NCI-H345 treated with DMSO at 0.1 percent for 48 hours (cell line): ENCODE results near the gene SNX32.

Experiments used
- DNase-seq: peaks from one replicate; lab custom pipeline; 2025; ENCODE audit not compliant: unreplicated experiment; lab: John Stamatoyannopoulos, UW

Gene SNX32

DNA sequence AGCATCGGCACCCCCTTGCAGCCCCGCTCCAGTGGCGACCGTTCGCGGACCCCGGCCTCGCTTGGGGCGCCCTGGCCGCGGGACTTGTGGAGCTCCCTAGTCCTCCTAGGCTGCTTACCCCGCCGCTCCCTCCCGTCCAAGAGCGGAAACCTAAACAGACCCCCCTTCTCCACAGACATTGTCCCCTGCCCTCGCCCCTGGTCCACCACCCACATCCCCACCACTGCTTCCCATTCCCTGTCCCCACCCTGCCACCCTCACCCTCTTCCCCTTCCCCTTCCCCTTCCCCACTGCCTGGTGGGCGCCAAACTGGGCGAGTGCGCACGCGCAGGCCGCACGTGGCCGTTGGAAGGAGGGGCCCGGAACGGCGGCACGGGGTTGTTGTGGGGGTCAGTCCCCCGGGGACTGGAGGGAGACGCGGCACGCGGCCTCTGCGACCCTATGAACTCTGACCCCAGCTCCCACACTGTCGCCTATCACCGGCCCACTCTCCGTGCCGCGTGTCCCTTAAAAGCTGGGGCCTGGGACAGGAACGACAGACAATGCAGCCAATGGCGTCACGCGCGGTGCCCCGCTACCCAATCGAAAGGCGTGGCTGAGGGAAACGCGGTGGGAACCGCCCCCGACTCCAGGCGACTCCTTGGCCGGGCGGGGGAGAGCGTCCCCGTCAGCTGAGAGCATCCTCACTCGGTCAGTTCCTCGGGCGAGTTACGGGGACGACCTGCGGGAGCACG, at the start of gene SNX32:
Gene SNX32, plus strand, starts transcription at position 667 of the 734 bp plus-strand sequence. CDS start 103 bp downstream, outside the sequence.
- peak; percentile 85 for DNase-seq

DNA sequence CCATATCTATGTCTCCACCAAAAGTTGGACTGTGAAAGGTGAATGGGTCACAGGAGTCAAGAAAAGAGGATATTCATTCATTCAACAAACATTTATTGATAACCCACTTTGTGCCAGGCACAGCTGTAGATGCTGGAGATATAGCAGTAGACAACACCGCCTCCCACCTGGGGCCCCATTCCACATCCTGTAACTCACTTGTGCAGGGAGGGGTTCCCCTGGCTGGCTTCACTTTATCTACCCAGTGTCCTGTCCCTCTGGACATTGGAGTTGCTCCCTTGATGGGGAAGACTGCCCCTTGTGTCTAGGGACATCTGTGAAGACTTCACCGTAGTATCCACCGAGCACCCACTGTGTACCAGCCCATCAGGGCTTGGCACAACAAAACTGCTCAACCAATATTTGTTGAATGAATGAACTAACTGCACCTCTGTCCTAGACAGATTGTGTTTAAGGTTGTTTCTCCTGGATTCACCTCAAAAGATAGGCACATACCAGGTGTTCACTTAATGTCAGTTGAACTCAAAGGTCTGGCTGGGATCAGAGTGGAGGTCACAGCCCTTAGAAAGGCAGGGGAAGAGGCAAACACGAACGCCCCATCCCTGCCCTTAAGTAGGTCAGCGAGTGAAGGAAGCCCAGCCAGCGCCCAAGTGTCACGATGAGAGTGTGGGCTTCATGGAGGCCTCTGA, 48.3 kb upstream of the SNX32 start:
- no peak for DNase-seq

DNA sequence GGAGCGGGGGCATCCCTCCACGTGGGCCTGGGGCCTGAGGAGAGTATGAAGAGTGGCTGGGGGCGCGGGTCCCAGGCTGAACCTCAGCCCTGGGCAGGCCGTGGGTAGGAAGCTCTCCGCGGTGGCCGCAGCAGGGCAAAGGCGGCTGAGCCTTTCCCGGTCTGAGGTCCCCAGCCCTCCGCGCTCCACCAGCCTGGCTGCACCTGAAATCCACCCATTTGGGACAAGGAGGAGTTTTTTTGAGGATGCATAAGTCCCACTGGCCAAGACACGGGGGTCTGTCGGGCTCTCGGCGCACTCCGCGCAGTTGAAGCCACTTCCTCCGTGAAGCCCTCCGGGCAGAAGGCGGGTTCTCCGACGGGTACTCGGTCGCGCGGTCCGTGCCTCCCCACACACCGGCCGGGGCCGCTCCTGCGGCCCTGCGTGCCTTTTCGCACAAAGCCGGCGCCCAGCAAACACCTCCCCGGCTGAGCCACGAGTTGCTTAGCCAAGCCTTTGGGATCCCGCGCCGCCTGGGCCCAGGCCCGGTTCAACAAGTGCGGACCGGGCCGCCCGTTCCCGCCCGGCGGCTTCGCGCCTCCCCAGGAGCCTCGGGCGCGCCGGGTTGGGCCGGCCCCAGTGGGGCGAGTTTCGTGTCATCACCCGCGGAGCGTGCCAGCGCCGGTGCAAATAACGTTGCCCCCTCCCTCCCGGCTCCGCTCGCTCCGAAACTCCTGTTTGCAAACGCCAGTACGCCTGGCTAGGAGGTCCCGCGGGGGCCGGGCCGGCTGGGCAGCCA, 47.6 kb upstream of the SNX32 start:
- DNase-seq: no peak

DNA sequence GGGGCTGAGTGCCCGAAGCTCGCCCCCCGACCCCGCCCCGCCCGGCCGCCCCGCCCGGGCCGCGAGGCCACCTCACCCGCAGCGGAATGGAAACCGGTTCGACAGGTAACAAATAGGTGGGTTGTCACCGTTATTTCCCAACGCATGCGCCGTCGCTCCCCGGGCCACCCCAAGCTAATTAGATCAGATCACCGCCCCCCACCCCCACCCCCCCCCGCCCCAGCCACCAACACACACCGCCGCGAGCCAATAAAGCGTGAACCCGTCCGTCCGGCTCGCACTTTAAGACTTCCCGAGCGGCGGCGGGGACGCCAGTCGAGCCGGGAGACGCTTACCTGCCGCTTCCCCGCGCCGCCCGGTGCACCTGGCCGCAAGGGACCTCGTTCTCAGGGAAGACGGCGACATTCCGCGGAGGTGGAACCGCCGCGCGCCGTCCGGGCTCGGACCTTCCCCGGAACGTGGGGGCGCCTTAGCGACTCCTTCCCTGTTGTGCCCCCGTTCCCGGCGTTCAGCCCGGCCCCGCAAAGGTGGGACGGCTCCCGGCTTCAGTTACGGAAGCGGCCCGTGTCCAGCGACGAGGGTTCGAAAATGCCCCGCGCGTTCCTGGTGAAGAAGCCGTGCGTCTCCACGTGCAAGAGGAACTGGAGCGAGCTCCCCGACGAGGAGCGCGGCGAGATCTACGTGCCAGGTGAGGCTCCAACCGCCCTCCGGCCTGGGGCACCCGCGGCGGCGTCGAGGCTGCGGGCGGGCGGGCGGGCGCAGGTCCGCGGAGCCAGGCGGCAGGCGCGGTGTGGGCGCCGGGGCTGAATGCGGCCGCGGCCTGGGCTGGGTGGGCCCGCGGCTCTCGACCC, 46.8 kb upstream of the SNX32 start, which contains the start of gene OVOL1:
Gene OVOL1, plus strand, starts transcription at position 278 of the 851 bp plus-strand sequence. Its CDS starts 311 bp downstream, at position 589.
- peak; percentile 55 for DNase-seq

DNA sequence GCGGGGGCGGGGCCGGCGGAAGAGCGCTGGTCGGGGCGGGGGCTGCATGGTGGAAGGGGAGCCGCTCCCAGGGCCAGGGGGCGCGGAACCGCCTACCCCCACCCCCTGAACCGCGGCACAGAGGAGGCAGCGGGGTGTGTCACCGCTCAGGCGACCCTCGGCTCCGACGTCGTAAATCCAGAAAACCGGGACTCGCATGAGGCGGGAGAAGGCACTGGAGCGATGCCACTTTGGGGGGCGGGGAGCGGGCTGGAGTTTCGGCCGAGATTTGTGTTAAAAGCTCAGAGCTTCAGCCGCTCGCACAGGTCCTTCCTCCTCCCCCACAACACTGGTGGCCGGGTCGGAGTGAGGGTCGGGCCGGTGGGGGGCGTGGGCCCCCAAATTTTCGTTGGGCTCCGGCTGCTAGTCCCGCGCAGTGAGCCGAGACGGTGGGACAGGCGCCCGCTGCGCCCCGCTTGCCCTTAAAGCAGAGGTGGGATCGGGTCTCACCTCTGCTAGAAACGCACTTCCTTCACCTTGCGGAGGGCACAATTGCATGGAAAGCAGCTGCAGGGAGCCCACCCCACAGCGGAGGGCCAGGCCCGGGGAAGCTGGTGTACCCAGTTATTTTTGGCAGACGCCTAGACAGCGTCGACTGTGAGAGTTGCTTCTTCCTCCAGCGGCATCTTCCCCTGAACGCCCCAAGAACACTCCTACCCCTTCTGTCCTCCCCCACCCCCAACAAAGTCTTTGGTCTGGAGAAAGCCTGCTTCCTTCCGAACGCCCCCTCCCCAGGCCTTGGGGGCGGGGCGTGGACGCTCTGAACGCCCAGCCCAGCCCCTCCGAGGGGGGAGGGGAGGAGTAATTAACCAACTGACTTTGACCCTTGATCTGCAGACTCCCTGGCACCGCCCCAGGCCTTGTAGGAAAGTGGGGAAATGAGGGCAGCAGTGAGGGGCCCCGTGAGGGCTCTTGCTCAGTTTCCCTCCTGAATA, 45.8 kb upstream of the SNX32 start:
- no peak for DNase-seq

DNA sequence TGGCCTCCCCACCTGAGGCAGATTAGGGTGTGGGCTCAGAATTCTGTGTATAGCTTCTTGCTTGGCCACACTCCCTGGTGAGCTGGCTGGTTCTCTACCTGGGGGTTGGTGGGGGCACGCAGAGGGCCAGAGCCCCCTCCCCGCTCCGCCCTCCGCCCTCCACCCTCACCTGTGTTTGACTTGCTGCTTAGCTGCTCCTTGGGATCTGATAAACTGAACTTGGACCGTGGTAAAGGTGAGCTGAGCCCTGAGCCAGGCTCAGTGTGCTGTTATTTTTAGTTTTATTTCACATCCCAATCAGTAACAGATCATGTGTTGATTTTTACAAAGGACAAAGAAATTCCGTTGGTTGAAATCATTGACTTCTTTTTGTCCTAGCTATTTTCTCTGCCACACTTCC, 44.9 kb upstream of the SNX32 start:
- no peak for DNase-seq

DNA sequence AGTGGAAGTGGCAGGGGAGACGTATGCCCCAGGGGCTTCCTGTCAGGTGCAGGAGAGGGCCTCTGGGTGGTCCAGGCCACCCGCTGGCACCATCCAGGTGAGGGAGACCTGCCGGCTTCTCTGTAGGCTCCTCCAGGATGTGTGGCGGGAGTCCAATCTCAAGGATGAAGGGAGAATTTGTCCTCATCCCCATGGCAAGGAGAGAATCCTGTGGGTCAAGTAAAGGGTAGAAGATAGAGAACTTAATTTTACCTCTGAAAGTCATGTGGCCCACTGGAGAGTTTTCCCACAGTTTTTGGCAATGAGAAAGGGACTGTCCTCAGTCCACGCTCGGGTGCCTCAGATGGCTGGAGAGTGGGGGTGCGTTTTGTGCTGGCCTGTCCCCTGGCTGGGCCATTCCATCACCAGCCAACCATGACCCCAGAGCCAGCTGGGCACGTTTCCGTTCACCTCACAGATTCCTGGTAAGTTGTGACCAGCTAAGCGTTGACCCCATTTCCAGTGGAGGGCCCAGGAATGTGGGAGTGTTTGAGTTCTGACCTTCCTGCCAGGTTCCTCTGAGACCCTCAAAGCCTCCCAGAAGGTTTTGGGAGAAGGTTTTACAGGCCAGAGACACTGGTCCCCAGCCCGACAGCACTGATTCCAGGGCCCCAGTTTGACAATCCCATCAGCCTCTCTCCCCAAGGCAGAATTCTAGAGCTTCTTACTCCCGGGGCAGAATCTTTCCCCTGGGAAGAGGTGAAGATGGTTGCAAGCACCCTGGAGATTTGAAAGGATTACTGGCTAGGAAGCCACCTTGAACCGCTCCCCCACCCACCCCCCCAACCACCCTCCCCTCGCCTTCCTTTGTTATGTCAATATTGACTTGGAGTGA, 44.3 kb upstream of the SNX32 start:
- DNase-seq: no peak

DNA sequence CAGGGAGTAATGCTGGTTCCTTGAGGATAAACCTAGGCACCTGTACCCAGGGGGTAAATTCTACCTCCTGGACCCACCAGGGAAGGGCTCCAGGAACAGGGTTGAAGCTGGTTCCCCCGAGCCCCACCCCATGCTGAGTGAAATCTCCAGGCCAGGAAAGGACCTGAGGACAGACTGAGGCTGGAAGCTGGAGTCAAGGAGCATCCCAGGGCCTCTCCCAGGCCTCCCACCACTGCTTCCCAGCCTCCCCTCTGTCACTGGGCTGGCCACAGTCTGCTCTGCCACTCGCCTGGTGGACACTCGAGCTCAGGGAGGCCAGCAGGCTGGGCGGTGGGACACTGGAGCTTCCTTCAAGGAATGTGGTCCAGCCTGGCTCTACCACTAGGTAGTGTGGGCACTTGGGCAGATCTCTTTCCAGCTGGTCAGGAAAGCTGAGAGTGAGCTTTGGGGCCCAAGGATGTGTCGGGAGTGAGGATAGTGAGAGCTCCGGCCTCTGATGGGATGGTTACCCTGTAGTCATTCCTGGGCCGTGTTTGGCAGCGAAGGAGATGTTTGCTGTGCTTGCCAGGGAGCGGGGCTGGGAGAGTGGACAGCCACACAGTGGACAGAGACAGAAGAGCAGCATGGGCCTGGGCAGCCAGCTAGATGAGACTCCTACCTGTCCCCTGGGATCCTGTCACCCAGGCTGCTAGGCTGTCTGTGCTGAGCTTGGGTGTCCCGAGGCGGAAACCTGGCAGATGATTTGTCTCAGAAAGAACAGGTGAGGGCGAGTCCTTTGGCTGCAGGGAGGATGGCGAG, 43.5 kb upstream of the SNX32 start:
- no peak for DNase-seq

DNA sequence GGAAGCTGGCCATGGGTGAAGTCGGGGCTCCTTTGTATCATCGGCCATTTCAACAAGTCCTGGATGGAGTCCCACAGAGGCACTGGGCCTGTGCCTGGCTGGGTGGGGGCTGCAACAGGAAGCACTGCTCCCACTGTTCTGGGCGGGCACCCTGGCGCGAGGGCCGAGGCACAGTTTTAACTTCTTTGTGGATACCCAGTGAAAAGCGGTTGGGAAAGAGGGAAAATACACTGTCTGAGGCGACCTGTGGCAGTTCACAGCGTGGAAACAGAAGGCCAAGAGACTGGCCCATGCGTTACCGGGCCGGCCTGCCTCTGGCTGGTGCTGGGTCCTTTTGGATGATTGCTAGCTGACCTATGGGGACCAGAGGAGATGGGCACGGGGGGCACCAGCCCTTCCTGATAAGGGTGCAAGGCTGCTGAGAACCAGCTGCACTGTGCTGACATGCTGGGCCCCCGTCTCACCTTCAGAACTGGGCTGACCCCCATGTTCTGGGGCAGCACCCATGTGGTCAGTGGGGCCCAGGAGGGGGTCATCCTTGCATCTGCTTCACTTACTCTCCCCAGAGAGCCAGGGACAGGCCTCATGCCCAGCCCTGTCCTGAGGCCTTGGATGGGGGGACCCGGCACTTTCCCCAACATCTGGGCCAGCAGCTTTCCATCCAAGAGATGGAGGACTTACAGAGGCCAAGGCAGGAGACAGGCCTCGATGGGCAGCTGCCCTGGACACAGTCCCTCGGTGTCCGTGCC, 42.7 kb upstream of the SNX32 start:
- DNase-seq: no peak

DNA sequence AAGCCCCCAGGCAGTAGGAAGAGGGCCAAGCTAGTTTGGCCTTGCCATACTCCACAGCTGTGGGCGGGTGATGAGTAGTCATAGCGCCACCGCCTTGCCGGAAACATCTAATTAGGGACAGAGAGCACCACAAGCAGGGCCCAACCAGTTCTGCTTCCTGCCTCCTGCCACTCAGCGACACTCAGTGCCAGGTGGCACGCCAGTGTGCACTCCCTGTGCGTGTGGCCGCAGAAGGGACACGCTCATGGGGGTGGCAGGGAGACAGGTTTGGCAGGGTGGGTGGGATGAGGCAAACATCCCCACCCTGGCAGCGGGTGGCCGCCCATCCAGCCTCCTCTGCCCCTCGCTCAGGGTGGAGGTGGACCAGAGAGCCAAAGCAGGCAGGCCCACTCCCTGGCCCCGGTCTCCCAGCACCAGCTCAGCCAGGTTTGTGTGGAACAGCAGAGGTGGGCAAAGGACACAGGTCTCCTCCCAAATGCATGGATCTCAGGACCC, 42.0 kb upstream of the SNX32 start:
- no peak for DNase-seq

DNA sequence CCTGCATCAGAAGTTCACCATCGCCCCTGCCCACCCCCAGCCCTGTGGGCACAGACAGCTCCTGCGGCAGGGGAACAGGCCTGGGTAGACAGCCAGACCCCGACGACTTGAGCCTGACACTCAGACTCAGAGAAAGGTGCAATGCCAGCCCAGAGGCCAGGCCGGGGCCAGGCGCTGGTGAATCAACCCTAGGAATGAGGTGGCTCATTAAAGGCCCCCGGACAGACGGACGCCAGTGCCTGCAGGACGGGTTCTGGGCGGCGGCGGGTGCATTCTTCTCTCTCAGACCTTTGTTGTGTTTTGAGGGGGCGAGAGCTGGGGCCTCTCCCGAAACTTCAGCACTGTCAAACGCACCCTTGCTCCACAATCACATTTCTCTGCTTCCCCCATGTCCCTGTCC, 41.3 kb upstream of the SNX32 start:
- DNase-seq: no peak

DNA sequence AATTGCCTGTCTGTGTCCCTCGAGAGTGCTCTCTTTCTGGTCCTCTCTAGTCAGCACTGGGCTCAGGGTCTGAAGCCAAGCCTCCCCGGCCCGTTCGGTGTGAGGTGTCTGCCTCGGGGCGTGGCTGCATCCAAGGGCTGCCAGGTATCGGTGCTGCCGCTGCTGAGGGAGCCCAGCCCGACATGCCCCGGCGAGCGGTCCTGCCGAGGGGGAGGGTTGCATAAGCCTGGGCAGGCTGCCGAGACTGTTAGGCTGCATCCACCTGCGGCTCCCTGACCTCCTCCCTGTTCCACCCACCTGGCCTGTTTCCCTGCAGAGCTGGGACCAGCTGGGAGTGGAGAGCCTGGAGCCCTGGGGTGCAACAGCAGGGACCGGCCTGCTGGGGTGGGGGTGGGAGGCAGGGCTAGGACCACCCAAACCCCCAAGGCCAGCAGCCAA, 40.6 kb upstream of the SNX32 start:
- no peak for DNase-seq

DNA sequence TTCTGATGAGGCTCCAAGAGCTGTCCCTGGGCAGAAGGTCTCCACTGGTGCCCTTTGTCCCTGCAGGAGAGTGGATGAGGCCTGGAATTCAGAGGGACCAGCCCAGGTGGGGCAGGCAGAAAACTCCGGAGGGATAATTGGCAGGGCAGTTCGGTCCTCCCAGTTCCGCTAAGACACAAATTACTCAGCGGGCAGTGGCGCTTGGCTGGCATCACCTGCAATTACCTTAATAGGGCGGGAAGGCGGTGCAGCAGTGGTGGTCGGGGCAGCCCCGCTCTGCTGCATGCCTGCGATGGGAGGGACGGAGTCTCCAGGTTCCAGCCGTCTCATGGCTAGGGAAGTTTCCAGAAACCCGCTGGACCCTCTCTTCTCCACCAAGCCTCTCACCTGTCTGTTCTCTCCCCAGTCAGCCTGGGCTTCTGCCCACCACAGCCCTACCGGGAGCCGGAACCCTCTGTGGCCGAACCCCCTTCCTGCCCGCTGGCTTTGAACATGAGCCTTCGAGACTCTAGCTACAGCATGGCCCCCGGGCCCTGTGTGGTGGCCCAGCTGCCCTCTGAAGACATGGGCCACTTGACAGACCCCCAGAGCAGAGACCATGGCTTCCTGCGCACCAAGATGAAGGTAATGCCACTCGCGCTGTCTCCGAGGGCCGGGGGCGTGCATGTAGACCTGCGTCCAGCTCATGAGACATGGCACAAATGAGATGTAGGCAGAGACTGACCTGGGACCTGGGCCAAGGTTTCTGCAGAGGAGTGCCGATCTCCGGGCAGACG, 40.0 kb upstream of the SNX32 start:
- no peak for DNase-seq

DNA sequence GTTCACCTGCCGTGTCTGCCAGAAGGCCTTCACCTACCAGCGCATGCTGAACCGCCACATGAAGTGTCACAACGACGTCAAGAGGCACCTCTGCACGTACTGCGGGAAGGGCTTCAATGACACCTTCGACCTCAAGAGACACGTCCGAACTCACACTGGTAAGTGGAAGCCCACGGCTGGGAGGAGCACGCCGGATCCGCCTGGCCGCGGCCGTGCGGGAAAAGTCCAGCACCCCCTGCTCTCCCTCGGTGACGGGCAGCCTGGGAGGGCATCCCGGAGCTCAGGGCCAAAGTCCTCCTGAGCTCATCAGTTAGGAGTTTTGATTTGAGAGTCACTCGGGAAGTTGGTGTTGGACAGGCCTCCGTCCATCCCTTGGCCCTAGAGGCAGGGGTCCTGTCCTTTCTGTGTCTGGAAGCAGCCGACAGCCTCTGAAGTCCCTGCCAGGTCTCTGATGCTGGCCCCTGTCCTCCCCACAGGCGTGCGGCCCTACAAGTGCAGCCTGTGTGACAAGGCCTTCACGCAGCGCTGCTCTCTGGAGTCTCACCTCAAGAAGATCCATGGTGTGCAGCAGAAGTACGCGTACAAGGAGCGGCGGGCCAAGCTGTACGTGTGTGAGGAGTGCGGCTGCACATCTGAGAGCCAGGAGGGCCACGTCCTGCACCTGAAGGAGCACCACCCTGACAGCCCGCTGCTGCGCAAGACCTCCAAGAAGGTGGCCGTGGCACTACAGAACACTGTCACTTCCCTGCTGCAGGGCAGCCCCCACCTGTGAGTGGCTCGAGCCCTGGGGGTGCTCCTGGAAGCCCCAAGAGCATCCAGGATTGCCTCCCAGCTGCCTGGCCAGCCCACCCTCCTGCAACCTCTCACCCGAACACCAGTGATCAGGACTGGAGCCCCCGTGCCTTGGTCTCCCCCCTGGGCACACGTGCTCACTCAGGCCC, 38.9 kb upstream of the SNX32 start:
- no peak for DNase-seq
